ENCODE measurements around the gene PANX3.
"Not testable (repeated sequence)": the region's sequence is repeated elsewhere in the genome, so short reads cannot be mapped to it uniquely, and the experiment has no call there.

Gene PANX3

GRCh38 chr11:124611064-124611463 lies at the start of gene PANX3:
Gene PANX3, plus strand, starts transcription at chr11:124611428. Its CDS starts 129 bp downstream, at chr11:124611557.
- no peak for FAIRE-seq

GRCh38 chr11:124569697-124570096 lies 41.5 kb upstream of the PANX3 start, which contains the start of gene OR8A1:
Gene OR8A1, plus strand, starts transcription at chr11:124569997. Its CDS starts 123 bp downstream, at chr11:124570120.
- FAIRE-seq: no peak

GRCh38 chr11:124570160-124570559 lies 41.1 kb upstream of the PANX3 start:
- no peak for FAIRE-seq

GRCh38 chr11:124577716-124578427 lies 33.4 kb upstream of the PANX3 start:
- FAIRE-seq: no peak

- no peak for FAIRE-seq
Observed at GRCh38 chr11:124578761-124579160, 32.5 kb upstream of the PANX3 start.

- FAIRE-seq: no peak
Observed at GRCh38 chr11:124581817-124582216, 29.4 kb upstream of the PANX3 start.

- FAIRE-seq: no peak
Observed at GRCh38 chr11:124582565-124582964, 28.7 kb upstream of the PANX3 start.

- no peak for FAIRE-seq
Observed at GRCh38 chr11:124583781-124584180, 27.4 kb upstream of the PANX3 start.

GRCh38 chr11:124584681-124585372 lies 26.4 kb upstream of the PANX3 start:
- FAIRE-seq: no peak

GRCh38 chr11:124586238-124586860 lies 24.9 kb upstream of the PANX3 start:
- FAIRE-seq: no peak

- FAIRE-seq: no peak
Observed at GRCh38 chr11:124591430-124591829, 19.8 kb upstream of the PANX3 start.

- no peak for FAIRE-seq
Observed at GRCh38 chr11:124592627-124593026, 18.6 kb upstream of the PANX3 start.

GRCh38 chr11:124595302-124595701 lies 15.9 kb upstream of the PANX3 start:
- FAIRE-seq: no peak

GRCh38 chr11:124597626-124598025 lies 13.6 kb upstream of the PANX3 start:
- no peak for FAIRE-seq

GRCh38 chr11:124600621-124601320 lies 10.5 kb upstream of the PANX3 start:
- FAIRE-seq: no peak

- FAIRE-seq: no peak
Observed at GRCh38 chr11:124602193-124602592, 9.0 kb upstream of the PANX3 start.

GRCh38 chr11:124602723-124603122 lies 8.5 kb upstream of the PANX3 start:
- not testable (repeated sequence) for FAIRE-seq

- FAIRE-seq: no peak
Observed at GRCh38 chr11:124605719-124606118, 5.5 kb upstream of the PANX3 start.

GRCh38 chr11:124608147-124608546 lies 3.1 kb upstream of the PANX3 start:
- FAIRE-seq: peak; percentile 18

GRCh38 chr11:124610295-124610694 lies 933 bp upstream of the PANX3 start:
- FAIRE-seq: no peak

- no peak for FAIRE-seq
Observed at GRCh38 chr11:124612045-124612444, 817 bp downstream of the PANX3 start.

GRCh38 chr11:124612567-124613246 lies 1.5 kb downstream of the PANX3 start:
- no peak for FAIRE-seq

- no peak for FAIRE-seq
Observed at GRCh38 chr11:124618863-124619262, 7.6 kb downstream of the PANX3 start.

Data from colon (tissue), 2 donors.